ENCODE measurements around the gene WWP2.
"Not testable (repeated sequence)": the region's sequence is repeated elsewhere in the genome, so short reads cannot be mapped to it uniquely, and the experiment has no call there.

Gene WWP2

DNA sequence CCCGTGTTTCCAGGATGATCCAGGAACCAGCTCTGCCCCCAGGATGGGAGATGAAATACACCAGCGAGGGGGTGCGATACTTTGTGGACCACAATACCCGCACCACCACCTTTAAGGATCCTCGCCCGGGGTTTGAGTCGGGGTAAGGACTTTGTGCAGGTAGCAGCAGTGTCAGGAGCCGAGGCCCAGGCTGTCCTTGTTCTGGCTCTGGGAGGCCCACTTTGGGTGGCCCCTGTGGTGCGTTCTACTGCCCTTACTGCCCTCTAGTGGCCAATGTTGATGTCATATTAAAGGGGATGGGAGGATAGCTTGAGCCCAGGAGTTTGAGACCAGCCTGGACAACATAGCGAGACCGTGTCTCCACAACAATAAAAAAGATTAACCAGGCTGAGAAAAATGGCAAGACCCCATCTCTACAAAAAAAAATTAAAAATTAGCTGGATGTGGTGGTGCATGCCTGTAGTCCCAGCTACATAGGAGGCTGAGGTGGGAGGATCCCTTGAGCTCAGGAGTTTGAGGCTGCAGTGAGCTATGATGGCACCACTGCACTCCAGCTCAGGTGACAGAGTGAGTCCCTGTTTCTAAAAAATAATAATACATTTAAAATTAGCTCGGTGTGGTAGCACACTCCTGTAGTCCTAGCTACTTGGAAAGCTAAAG, 168.1 kb downstream of the WWP2 start:
- DNase-seq, result peak; percentile 65

DNA sequence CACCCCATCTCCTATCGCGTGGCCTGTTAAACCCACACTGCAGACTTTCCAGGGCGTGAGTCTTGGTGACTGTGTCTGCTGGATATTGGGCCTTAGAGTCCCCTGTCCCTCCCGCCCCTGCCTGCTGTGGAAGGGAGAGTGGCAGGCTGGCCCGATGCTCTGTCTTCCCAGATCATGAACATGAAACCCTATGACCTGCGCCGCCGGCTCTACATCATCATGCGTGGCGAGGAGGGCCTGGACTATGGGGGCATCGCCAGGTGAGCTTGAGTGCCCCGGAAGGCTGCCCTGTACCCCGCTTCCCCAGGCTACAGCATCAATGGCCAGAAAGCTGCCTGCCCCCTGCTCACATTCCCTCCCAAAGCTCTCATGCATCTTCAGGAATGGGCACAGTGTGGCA, 169.5 kb downstream of the WWP2 start:
- no peak for DNase-seq

DNA sequence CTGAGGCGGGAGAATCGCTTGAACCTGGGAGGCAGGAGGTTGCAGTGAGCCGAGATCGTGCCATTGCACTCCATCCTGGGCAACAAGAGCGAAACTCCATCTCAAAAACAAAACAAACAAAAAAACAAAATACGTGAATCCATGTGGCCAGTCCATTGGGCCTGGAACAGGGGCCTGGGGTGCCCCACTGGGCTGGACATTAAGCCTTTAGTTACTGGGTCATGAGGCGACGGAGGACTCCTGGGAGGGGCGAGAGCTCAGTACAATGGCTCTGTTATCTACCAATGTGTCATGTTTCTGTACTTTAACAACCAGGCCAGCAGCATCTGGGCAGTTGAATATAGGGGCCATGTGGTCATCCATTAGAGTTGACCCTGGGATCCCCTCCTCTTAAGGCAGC, 170.1 kb downstream of the WWP2 start:
- no peak for DNase-seq

DNA sequence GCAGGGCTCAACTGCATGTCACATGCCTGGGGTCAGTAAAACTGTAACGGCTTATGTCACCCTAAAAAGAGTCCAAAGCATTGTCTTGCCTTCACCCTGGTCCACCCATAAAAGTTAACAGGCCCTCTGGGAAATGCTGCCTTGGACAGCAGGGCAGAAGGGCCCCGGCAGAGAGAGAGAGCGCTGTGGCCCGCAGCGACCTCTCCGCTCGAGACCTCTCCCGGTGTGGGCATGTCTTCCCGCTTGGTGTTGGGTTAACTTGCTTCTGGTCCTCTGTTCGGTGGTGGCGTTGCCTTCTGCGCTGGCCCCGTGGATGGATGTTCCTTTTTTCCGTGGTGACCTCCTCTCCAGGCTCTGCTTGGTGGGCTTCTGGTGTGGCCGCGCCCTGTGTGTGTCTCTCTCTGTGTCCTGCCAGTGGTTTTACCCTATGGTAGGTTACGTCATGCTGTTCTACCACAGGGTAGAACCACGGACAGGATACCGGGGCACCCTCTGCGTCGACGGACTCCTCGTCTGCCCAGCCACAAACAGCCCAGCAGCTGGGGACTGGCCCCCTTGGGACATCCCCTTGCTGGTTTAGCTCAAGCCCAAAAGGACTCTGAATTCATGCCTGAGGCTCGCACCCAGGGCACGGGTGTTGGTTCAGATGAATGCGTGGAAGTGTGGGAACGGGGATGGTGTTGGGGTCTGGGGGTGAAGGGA, 170.7 kb downstream of the WWP2 start:
- DNase-seq, result no peak

DNA sequence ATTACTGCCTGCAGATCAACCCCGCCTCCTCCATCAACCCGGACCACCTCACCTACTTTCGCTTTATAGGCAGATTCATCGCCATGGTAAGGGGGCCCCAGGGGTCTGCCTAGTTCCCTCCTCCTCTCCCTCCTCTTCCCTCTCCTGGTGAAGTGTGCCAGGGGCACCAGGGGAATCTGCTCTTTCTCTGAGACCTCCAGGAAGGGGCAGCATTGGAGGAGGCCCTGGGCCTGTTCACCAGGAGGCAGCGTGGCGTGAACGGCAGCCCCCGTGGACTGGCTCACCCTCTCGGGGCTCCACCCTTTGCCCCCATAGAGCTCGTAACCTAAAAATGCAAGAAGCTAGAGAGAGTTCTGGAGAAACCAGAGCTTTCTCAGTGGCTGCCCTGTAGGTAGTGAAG, 171.9 kb downstream of the WWP2 start:
- no peak for DNase-seq

DNA sequence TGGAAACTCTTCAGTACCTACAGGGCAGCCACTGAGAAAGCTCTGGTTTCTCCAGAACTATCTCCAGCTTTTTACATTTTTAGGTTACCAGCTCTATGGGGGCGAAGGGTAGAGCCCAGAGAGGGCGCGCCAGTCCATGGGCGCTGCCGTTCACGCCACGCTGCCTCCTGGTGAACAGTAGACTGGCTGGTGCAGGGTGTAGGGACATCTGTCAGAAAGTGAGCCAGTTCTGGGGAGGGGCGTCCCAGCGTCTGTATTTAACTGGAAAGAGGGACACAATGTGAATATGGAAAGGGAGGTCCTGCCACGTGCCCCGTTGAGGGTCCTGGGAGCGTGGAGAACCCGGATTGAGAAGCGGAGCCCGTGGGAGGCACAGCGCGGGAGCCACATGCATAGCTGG, 172.6 kb downstream of the WWP2 start:
- no peak for DNase-seq

DNA sequence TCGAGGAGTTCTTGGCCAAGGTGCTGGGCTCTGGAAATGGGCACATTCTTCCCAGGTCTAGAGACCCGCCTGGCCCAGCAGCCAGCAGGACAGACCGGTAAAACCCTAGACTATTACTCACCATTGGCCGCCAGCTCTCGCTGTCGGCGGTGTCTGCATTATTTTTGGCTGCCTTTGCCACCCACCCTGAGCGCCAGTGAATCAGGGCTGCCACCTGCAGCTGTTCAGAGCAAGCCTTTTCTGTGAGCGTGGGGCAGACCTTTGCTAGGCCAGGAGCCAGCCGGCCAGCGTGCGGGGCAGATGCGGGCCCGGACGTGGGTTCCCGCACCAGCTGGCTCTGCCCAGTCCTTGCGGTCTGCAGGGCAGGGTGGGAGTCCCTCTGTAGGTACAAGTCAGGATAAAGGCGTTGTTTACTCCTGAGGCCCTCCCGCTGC, 173.2 kb downstream of the WWP2 start:
- DNase-seq, result no peak

DNA sequence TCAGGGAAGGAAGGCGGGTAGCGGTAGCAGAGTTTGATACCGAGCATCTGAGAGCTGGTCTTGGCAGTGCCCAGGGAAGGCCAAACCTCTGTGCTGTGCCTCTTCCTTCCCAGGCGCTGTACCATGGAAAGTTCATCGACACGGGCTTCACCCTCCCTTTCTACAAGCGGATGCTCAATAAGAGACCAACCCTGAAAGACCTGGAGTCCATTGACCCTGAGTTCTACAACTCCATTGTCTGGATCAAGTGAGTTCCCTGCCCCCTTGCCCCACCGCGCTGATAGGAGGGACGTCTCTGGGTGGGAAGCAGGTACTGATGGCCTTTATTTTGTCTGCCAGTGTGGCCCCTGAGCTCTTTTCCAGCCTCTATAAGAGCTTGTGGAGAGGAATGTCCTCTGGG, 173.6 kb downstream of the WWP2 start:
- no peak for DNase-seq

DNA sequence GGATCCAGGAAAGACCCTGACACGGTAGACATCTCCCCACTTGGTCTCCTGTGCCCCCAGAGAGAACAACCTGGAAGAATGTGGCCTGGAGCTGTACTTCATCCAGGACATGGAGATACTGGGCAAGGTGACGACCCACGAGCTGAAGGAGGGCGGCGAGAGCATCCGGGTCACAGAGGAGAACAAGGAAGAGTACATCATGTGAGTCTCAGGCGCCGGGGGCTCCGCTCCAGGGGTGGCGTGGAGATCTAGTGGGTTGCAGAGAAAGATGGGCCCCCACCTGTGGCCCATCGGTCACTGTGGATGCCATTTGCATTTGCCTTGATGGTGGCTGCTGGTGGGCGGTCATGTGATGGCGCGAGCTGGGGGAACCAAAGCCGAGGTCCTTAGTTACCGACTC, 174.1 kb downstream of the WWP2 start:
- DNase-seq, result no peak

DNA sequence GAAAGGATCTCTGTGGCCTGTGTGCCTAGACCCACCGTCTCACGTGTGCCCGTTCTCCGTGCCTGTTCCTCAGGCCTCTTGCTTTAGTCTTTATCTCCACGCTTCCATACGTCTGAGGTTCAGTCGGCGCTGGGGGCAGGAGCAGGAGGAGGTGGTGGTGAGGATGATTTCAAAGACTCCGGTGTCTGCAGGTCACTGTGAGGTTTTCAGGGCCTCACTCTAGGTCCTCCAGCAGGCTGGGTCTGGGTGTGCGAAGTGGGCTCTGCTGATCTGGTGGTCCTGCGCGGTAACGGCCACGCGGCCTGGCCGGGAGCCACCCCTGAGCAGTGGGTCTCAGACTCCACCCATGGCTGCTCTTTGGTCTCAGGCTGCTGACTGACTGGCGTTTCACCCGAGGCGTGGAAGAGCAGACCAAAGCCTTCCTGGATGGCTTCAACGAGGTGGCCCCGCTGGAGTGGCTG, 174.6 kb downstream of the WWP2 start:
- DNase-seq, result no peak

DNA sequence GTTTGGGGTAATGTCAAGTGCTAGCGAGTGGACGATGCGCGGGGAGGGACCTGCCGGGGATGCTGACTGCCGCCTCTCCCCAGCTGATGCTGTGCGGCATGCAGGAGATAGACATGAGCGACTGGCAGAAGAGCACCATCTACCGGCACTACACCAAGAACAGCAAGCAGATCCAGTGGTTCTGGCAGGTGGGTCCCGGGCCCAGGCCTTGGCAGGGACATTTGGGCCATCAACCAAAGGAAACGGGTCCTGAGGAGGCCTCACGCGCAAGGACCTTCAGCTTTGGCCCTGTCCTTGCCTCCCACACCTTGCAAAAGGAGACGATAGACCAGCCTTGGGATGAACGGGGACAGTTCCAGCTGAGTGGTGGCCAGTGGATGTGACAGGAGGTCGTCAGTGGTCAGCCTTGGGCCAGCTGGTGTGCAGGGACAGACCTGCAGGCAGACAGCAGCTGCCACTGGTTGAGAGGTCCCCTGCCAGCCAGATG, 175.4 kb downstream of the WWP2 start:
- DNase-seq, result no peak

DNA sequence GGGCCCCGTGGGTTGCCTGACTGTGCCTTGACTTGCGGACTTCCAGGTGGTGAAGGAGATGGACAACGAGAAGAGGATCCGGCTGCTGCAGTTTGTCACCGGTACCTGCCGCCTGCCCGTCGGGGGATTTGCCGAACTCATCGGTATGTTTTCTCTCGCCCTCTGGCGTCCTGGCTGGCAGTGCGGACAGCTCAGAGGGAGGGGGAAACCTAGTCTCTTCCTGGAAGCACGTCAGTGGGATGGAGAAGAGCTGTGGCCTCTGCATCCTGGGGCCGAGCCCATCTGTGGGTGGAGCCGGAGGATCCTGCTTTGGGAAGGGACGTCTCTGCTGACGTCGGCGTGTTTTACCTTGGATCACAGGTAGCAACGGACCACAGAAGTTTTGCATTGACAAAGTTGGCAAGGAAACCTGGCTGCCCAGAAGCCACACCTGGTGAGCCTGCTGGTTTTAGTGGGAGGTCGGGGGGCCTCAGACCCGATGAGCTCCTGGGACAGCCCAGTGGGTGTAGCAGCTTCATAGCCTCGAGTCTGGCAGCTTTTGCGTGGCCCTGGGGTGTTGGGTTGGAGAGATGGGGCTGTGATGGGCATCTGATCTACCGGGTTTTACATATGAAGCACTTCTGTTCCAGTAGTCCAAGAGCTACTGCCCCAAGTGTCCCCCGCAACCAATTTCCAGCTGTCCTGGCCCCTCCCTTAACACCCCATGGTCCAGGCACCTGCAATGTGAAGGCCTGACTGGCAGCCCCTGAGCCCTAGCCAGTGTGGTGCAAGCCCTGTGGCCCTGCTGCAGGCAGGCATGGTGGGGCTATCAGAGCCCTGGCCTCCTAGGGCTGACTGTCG, 177.1 kb downstream of the WWP2 start:
- DNase-seq, result no peak

DNA sequence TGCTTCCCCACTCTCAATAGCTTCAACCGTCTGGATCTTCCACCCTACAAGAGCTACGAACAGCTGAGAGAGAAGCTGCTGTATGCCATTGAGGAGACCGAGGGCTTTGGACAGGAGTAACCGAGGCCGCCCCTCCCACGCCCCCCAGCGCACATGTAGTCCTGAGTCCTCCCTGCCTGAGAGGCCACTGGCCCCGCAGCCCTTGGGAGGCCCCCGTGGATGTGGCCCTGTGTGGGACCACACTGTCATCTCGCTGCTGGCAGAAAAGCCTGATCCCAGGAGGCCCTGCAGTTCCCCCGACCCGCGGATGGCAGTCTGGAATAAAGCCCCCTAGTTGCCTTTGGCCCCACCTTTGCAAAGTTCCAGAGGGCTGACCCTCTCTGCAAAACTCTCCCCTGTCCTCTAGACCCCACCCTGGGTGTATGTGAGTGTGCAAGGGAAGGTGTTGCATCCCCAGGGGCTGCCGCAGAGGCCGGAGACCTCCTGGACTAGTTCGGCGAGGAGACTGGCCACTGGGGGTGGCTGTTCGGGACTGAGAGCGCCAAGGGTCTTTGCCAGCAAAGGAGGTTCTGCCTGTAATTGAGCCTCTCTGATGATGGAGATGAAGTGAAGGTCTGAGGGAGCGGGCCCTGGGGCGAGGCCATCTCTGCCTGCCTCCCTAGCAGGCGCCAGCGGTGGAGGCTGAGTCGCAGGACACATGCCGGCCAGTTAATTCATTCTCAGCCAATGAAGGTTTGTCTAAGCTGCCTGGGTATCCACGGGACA, 177.9 kb downstream of the WWP2 start:
- DNase-seq, result no peak

DNA sequence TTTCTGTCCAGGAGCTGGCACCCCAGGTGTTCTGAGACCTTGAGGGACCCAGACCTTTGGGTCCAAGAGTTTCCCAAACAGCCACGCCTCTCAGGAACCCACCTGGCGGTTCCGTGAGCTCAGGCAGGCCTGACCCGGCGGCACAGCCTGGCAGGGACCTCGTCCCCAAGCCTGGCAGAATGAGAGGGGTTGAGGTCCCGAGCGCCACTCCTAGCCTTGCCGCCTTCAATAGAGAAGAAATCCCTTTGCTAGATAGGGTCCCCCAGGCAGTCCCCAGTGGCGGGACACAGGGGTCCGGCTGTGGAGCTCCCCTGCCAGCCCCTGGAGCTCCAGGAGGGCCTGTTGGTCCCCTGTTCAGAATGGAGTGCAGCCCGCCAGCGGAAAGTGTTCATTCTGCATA, 178.5 kb downstream of the WWP2 start:
- no peak for DNase-seq

DNA sequence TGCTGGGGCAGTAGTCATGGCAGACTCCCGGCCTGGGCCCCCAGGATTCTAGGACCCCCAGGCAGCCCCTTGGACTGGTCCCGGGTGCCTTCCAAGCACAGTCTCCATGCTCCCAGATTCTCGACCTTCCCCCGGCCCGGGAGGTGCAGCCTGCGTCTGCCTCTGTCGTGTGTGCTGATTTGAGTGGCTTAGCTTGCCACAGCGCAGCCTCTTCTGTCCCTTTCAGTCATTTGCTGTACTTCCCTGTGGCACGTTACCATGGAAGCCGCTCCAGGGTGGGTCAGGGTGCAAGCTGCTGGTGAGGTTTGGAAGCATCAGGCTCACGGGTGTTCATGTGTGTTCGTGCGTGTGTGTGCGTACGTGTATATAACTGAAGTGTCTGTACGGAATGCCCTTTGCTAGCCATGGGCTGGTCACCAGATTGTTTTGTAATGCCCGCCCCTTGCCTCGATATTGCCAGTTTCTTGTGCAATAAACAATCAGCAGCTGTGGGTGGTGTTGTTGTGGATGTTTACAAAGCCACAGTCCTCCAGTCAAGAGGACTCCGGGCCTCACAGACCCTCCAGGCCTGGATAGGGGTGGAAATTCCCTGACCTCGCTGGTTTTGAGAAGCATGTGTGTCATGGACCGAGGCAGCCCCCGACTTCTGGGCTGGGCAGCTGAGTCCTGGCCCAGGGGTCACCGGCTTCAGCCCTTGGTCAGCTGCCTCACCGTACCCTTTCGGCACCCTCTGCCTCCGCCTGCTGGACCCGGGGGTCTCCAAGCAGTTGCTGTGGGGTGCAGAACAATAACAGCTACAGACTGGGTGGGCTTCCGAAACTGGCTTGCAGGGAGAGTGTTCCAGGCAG, 179.3 kb downstream of the WWP2 start:
- DNase-seq, result no peak

DNA sequence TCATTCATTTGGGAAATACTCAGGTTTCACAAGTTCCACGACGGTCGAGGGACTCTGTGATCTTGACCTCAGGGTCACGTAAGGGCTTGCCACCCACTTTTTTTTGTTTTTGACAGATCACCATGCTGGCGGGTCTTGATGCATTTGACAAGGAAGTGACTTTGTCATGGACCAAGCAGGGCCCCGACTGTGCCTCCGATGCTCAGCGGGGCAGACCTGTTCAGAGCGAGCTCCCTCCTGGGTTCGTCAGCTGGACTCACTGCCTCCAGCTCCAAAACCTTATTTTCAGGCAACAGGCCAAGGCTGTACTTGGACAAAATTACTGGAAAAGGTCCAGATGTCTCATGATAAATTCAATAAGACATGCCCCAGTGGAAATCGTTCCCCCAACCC, 180.0 kb downstream of the WWP2 start:
- DNase-seq, result no peak

DNA sequence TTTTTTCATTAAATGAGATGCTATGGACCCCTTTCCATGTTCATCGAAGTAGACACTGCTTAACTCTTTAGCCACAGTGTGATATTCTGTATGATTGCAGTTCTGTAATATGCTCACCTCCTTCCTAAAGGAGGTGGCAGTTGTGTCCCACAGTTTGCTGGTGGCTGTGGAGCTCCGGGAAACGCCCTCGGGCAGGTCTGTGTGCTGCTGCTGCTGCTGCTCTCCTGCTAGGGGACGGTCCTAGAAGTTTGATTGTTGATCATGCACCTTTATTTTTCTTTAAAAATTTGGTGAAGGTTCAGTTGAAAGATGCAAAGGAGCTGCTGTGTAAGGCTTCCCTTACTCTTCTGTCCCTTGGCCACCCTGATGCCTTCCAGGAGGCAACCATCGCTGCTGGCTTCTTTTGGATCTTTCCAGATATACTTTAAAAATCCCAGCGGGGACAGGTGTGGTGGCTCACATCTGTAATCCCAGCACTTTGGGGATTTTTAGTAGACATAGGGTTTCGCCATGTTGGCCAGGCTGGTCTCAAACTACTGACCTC, 180.6 kb downstream of the WWP2 start:
- DNase-seq, result no peak

DNA sequence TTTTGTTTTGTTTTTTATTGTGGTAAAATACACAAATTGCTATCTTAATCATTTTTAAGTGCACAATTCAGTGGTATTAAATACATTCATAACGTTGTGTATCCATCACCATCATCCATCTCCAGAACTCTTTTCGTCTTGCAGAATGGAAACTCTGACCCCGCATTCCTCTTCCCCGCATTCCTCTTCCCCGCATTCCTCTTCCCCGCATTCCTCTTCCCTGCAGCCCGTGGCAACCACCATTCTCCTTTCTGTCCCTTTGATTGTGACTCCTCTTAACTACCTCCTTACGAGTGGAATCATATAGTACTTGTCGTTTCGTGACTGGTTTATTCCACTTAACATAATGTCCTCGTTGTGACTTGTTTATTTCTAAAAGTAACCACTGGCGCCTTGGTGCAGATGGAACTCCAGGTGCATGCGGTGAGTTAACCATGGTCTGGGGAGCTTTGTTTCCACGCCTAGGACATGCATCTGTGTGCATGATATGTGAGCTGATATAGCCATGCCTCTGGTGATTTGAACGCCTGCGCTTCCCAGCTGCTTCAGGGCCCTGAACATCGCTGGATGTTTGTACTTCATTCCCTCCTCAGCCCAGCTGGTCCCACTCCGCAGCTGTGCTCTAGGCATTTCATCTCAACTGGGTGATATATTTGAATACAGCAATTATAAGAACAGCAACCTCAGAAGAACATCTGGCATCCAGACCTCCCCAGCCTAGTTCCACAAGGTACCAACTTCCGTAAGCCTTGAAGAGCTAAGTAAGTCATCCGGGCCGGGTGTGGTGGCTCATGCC, 181.3 kb downstream of the WWP2 start:
- not testable (repeated sequence) for DNase-seq

DNA sequence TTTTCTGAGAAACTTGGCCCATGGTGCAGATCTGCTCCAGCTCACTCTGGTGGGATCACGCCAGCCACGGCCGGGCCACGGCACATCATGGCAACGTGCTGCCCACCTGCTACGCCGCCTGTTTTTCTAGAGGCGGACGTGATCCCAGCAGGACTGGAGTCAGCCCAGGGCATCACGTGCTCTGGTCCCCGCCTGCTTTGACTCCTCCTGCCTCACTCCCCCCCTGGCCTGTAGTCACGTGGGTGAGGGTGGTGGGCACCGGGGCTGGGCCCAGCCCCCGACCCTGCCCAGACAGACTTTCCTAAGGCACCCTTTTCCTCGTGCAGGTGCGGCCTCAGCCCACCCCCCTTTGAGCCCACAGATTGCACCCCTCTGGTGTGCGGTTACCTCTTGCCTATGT, 188.3 kb downstream of the WWP2 start:
- DNase-seq, result not testable (repeated sequence)

DNA sequence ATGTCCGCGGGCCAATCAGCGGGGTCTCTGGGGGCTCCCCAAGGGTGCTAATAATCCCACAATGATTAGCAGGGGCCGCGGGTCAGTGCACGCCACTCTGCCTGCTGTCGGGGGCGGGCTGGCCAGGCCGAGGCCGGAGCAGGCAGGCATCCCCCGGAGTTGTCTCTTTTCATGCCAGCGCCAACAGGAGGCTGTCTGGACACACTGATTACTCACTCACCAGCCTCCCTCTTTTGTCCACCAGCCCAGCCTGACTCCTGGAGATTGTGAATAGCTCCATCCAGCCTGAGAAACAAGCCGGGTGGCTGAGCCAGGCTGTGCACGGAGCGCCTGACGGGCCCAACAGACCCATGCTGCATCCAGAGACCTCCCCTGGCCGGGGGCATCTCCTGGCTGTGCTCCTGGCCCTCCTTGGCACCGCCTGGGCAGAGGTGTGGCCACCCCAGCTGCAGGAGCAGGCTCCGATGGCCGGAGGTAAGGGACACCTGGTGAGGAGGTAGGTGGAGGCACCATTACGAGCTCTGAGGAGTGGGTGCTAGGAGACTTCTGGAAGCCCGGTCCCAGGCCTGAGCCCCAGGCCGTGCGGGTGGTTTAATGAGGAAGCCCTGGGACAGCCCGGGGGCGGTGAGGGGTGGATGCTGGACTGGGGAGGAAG, 189.0 kb downstream of the WWP2 start, which contains the start of gene CLEC18A:
TSS of gene CLEC18A (plus strand) at position 318 of the 655 bp plus-strand sequence. CDS start at position 351, 33 bp downstream.
- DNase-seq, result not testable (repeated sequence)

Measured in activated CD4-positive, alpha-beta T cell treated with anti-CD3 and anti-CD28 coated beads, Interleukin-2, Interleukin-6, amounts not matched to agents 100 ng/mL and 50 ng/mL, durations not matched to agents 16 hours and 8 hours (primary cell).